Thyroid gland (tissue), 4 donors: ENCODE results near the gene CD8B. TPM values are rescaled to one million over a fixed set of nuclear protein-coding genes. Genes with fewer than 3 reads are reported as not detected.

Experiments used
- DNase-seq, 2 donors: peaks; one replicate each; pipeline ENCODE4 v3.0.0-alpha.2; 2019
- H3K27ac ChIP-seq, 3 donors: fragments of 200-600 bp; sonication (generic); 1 replicate in 2 of 3; 2 replicates in 1 of 3; pipeline ENCODE4 v1.5.1; 2016 to 2019; ENCODE audit warnings: mild to moderate bottlenecking in 1 of 3, moderate library complexity in 1 of 3
- H3K27me3 ChIP-seq: fragments of 200-600 bp; sonication (generic); one replicate; pipeline ENCODE4 v1.5.1; 2019
- H3K36me3 ChIP-seq, 2 donors: fragments of 200-600 bp; sonication (generic); one replicate each; pipeline ENCODE4 v1.5.1; 2016 to 2019
- H3K4me1 ChIP-seq, 2 donors: fragments of 200-600 bp; sonication (generic); one replicate each; pipeline ENCODE4 v1.5.1; 2017 to 2019
- H3K4me3 ChIP-seq, 3 donors: fragments of 200-600 bp; sonication (generic); replicated peaks in 1 of 3; 1 replicate in 2 of 3; 2 replicates in 1 of 3; pipeline ENCODE4 v1.5.1; 2016; ENCODE audit warnings: mild to moderate bottlenecking in 1 of 3
- H3K9me3 ChIP-seq: fragments of 200-600 bp; sonication (generic); one replicate; pipeline ENCODE4 v1.5.1; 2017
- POLR2A ChIP-seq, 2 donors: fragments of 450-650 bp; IDR thresholded peaks; one replicate each; pipeline ENCODE4 v1.6.1; 2017; ENCODE audit warnings: antibody characterized with exemption in 2 of 2, mild to moderate bottlenecking in 2 of 2, moderate library complexity in 1 of 2
- WGBS, 2 donors: methylation state at CpG; one replicate each; pipeline ENCODE4 v1.1.5; 2017; 5-methylcytosine and 5-hydroxymethylcytosine counted together
- intact Hi-C: fragments of 100-400 bp; cut with DNase I; formaldehyde crosslinking; loops from one replicate; pipeline ENCODE4 v1.15.1; 2023
- total RNA-seq, 4 donors: library from RNA; depleted of rRNA; stranded (reverse); fragments of >200 nt; gene quantifications; one replicate each; pipeline ENCODE4 v1.2.3, GENCODE V29; 2016
- TF ChIP-seq, protein P1 (sequence below), 6 experiments: fragments of 200-600 bp in 3 of 6; fragments of 450-650 bp in 3 of 6; sonication (generic) in 3 of 6; IDR thresholded peaks; one replicate each; pipeline ENCODE4 v1.5.1; 2016 to 2019; ENCODE audit warnings: antibody characterized with exemption in 6 of 6, mild to moderate bottlenecking in 2 of 6, inconsistent platforms in 1 of 6, moderate library complexity in 1 of 6

The CD8B gene
- total RNA-seq, 4 donors from 2014 or later, result 0.54 to 4.6 (median 3.5) TPM; not detected in 1

DNA sequence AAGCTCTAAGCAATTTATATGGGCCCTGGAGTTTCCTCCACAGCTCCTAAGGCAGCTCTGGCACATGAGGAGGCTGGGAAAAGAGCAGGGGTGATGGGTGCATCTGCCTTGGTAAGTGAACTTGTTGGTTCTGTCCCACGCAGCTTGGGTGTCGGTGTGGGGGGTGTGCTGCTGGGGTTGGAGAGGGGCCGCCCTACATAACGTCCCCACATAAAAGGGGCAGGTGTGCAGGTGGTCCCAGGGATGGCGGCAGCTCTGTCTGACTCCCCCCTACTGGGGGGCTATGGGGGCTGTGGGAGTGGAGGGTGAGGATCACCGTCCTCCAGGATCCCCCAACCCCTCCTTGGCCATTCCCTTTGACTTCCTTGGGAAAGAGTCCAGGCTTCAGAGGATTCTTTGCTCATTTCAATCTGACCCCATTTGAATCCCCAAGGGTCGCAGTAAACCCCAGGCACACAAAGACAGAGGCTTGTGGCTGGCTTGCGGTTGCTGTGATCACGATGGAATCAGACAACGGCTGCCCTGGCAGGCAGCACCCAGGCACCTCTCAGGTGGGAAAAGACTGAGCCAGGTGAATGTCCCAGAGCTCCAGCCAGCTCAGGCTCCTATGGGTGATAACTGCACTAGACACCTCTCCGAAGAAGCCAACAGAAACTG, 36.5 kb downstream of the CD8B start:
- WGBS, 2 donors, result 85 to 89% methylated on average over 11 of the region's 11 CpGs
- Histone ChIP-seq H3K27me3 (no peaks in the 10 kb centered on the region), H3K4me1 (no peaks in the 10 kb centered on the region), H3K4me3 (no peak overlapping the region), H3K27ac (no peak overlapping the region), H3K9me3 (no peaks in the 10 kb centered on the region), H3K36me3 (no peaks in the 10 kb centered on the region)
- no peak for TF ChIP-seq POLR2A (IDR thresholded peaks at IDR 0.05)
- TF ChIP-seq, protein P1, sequence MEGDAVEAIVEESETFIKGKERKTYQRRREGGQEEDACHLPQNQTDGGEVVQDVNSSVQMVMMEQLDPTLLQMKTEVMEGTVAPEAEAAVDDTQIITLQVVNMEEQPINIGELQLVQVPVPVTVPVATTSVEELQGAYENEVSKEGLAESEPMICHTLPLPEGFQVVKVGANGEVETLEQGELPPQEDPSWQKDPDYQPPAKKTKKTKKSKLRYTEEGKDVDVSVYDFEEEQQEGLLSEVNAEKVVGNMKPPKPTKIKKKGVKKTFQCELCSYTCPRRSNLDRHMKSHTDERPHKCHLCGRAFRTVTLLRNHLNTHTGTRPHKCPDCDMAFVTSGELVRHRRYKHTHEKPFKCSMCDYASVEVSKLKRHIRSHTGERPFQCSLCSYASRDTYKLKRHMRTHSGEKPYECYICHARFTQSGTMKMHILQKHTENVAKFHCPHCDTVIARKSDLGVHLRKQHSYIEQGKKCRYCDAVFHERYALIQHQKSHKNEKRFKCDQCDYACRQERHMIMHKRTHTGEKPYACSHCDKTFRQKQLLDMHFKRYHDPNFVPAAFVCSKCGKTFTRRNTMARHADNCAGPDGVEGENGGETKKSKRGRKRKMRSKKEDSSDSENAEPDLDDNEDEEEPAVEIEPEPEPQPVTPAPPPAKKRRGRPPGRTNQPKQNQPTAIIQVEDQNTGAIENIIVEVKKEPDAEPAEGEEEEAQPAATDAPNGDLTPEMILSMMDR (IDR thresholded peaks at IDR 0.05), result no peak
- DNase-seq, result no peak
- intact Hi-C loops, result no loop called here

DNA sequence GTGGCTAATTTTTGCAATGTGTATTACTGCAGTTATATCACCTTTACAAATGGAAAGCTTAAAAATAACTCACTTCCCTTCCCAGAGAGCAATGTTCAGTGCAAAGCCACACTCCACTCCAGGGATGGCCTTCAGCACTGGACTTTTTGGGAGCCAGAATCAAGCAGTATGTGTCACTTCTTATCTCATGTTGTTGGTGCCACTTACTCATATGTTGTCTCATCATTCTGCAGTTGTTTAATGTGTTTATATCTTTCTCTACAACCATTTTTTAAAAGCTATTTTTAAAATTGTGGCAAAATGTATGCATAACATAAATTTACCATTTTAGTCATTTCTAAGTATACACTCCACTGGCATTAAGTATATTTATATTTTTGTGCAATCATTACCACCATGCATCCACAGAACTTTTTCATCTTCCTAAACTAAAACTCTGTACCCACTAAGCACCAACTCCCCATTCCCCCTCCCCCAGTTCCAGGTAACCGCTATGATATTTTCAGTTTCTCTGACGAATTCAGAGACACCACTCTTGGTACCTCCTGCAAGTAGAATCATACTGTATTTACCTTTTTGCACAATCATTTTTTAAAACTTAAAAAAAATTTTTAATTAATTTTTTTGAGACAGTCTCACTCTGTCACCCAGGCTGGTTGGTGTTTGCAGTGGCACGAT, 38.9 kb downstream of the CD8B start:
- no peaks in the 10 kb centered on the region for H3K36me3 ChIP-seq
- intact Hi-C loops, result no loop called here
- no peak overlapping the region for H3K4me3 ChIP-seq
- WGBS, 2 donors, result 63 to 79% methylated on average over 3 of the region's 3 CpGs
- no peaks in the 10 kb centered on the region for H3K9me3 ChIP-seq
- H3K27me3 ChIP-seq, result no peaks in the 10 kb centered on the region
- no peaks in the 10 kb centered on the region for H3K4me1 ChIP-seq
- DNase-seq, result no peak
- H3K27ac ChIP-seq, result no peak overlapping the region
- TF ChIP-seq, protein P1 (IDR thresholded peaks at IDR 0.05), result no peak
- no peak for TF ChIP-seq POLR2A (IDR thresholded peaks at IDR 0.05)

DNA sequence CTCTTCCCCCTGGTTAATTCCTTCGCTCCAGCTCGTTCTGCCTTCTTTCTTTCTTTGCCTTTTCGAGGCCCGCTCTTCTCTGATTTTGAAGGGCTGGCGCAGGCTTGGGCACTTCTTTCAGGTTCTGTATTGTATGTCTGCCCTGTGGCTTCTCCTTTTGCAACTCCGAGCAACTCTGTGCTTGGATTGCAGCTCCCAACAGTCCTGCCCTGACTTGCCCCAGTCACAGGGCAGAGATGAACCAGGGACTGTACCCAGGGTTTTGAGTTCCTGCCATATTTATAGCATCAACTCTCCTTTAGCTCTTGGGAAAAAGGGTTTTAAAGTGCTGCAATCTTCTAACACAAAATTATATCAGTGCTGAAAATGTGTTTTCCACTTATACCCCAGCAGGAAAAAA, 39.8 kb downstream of the CD8B start:
- no peaks in the 10 kb centered on the region for H3K27me3 ChIP-seq
- no peak for DNase-seq
- no peak overlapping the region for H3K4me3 ChIP-seq
- no peak for TF ChIP-seq POLR2A (IDR thresholded peaks at IDR 0.05)
- TF ChIP-seq, protein P1 (IDR thresholded peaks at IDR 0.05), result no peak
- no peaks in the 10 kb centered on the region for H3K36me3 ChIP-seq
- no peaks in the 10 kb centered on the region for H3K4me1 ChIP-seq
- intact Hi-C loops, result no loop called here
- 89 to 94% methylated on average over 6 of the region's 6 CpGs for WGBS, 2 donors
- no peaks in the 10 kb centered on the region for H3K9me3 ChIP-seq
- no peak overlapping the region for H3K27ac ChIP-seq

DNA sequence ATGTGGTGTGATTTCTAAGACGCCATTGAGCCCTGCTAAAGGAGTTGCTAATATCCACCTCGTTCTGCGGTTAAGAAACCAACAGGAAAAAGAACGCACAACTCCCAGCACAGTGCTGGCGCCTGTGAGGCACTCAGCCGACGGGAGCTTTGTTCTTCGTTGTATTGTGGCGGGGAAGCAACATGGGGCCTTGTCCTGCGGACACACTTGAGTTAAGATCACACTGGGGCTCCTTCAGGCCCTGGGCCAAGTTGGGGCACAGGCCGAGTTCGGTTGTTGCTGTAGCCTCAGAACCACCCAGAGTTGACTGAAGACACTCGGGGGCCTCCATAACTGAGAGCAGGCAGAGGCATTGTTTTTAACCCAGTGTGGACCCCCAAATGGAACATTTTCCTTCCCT, 40.4 kb downstream of the CD8B start:
- 55 to 65% methylated on average over 12 to 13 of the region's 13 CpGs for WGBS, 2 donors
- H3K27ac ChIP-seq, result no peak overlapping the region
- intact Hi-C loops, result no loop called here
- DNase-seq, result no peak
- TF ChIP-seq, protein P1 (IDR thresholded peaks at IDR 0.05), result no peak
- no peak for TF ChIP-seq POLR2A (IDR thresholded peaks at IDR 0.05)
- H3K4me1 ChIP-seq, result no peaks in the 10 kb centered on the region
- no peaks in the 10 kb centered on the region for H3K9me3 ChIP-seq
- no peak overlapping the region for H3K4me3 ChIP-seq
- no peaks in the 10 kb centered on the region for H3K36me3 ChIP-seq
- no peaks in the 10 kb centered on the region for H3K27me3 ChIP-seq

DNA sequence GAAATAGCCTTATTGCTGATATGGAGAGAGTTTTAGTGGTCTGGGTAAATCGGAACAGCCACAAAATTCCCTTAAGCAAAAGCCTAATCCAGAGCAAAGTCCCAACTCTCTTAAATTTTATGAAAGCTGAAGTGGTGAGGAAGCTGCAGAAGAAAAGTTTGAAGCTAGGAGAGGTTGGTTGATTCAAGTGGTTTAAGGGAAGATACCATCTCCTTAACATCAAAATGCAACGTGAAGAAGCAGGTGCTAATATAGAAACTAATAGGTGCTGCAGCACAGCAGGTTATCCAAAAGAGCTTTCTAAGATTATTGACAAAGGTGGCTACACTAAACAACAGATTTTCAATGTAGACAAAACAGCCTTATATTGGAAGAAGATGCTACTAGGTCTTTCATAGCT, 42.7 kb downstream of the CD8B start:
- Histone ChIP-seq H3K4me1 (no peaks in the 10 kb centered on the region), H3K27ac (no peak overlapping the region), H3K9me3 (no peaks in the 10 kb centered on the region), H3K36me3 (no peaks in the 10 kb centered on the region), H3K4me3 (no peak overlapping the region), H3K27me3 (no peaks in the 10 kb centered on the region)
- no peak for TF ChIP-seq POLR2A (IDR thresholded peaks at IDR 0.05)
- TF ChIP-seq, protein P1 (IDR thresholded peaks at IDR 0.05), result no peak
- DNase-seq, result no peak
- intact Hi-C loops, result no loop called here
- WGBS, 2 donors, result 87 to 95% methylated on average over 2 of the region's 2 CpGs
